WERI-Rb-1 (cell line): ENCODE data around the gene SEC22A.

Source experiments
- DNase-seq: peaks from one replicate; pipeline ENCODE4 v3.0.0-alpha.2; 2020
- H3K27ac ChIP-seq: fragments of 250-450 bp; sonication (Bioruptor Pico); 2 replicates; pipeline ENCODE4 v1.5.1; 2020; ENCODE audit warnings: mild to moderate bottlenecking, moderate library complexity
- H3K27me3 ChIP-seq: fragments of 250-450 bp; sonication (Bioruptor Pico); 2 replicates; pipeline ENCODE4 v1.5.1; 2021; ENCODE audit warnings: mild to moderate bottlenecking, low read depth, moderate library complexity; ENCODE audit not compliant: insufficient read depth, severe bottlenecking
- H3K36me3 ChIP-seq: fragments of 250-450 bp; sonication (Bioruptor Pico); 2 replicates; pipeline ENCODE4 v1.5.1; 2020; ENCODE audit warnings: mild to moderate bottlenecking, moderate library complexity
- H3K4me3 ChIP-seq: 2 replicates; pipeline ENCODE4 v1.5.1; 2011; ENCODE audit warnings: low read depth, mild to moderate bottlenecking, control low read depth, low read length
- H3K9me3 ChIP-seq: fragments of 250-450 bp; sonication (Bioruptor Pico); 2 replicates; pipeline ENCODE4 v1.5.1; 2021; ENCODE audit warnings: mild to moderate bottlenecking, moderate library complexity; ENCODE audit not compliant: severe bottlenecking
- TF ChIP-seq, protein P1 (sequence below): IDR thresholded peaks from 2 replicates; pipeline ENCODE4 v1.5.1; 2011; ENCODE audit warnings: low read depth, mild to moderate bottlenecking, control low read depth, inconsistent platforms, low read length

SEC22A gene

DNA sequence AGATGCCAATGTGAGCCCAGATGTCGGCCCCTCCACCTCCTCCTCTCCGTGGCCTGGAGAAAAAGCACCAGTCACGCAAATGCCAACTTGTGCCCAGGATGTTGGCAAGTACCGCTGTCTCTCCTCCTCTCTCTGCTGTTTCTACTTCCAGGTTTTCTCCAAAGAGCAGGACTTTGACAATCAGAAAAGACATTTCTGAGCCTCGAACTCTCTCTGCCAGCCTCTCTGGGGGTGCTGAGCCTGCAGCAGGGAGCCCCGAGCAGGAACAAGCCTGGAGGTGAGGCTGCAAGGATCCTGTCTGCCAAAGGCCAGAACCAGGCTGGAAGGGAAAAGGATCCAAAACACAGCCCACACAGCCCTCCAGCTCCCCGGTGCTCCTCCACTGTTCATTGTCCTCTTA lies 89.7 kb downstream of the SEC22A start:
- no peak overlapping the region for H3K27ac ChIP-seq
- DNase-seq: no peak

DNA sequence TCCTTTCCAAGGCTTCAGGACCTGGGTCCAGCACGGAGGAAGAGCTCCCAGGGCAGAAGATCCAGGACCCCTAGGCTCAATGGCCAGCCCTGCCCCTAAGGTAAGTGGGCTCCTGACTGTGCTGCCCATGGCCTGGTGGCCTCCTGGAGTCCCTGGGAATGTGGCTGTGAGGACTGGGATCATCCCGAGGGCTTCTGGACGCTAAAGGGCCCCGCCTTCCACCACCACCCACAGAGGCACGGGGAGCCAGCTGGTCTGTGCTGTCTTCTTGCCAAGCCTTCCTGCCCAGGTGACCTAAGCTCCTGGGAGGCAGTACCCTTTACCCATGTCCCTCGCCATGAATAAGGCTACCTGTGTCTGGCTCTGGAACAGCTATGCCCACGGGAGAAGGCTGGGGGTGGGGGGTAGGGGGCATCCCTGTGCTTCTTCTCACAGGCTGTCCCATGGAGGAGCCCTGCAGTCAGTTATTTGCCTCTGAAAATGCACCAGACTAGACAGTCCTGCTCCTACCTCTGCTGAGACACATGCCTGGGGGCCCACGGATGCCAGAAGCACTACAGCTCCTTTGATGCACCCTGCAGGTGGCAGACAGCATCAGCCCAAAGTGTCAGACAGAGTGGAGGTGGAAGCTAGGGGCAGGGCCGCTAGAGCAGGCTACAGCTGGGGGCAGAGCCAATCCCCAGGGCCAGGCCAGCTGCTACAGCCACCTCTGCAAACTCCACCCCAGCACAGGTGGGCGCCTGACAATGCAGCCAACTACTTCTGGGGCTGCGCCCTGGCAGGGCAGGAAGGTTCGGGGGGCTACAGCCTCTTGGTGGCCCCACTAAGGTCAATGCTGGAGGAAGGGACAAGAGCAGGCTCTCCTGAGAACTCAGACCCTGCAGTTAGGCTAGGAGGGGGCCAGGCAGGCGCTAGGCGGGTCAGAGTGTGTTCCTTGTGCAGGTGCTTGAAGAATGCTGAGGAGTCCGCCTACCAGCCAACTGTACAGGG lies 90.9 kb downstream of the SEC22A start:
- no peak overlapping the region for H3K4me3 ChIP-seq
- TF ChIP-seq, protein P1, sequence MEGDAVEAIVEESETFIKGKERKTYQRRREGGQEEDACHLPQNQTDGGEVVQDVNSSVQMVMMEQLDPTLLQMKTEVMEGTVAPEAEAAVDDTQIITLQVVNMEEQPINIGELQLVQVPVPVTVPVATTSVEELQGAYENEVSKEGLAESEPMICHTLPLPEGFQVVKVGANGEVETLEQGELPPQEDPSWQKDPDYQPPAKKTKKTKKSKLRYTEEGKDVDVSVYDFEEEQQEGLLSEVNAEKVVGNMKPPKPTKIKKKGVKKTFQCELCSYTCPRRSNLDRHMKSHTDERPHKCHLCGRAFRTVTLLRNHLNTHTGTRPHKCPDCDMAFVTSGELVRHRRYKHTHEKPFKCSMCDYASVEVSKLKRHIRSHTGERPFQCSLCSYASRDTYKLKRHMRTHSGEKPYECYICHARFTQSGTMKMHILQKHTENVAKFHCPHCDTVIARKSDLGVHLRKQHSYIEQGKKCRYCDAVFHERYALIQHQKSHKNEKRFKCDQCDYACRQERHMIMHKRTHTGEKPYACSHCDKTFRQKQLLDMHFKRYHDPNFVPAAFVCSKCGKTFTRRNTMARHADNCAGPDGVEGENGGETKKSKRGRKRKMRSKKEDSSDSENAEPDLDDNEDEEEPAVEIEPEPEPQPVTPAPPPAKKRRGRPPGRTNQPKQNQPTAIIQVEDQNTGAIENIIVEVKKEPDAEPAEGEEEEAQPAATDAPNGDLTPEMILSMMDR: no peak
- no peaks in the 10 kb centered on the region for H3K27me3 ChIP-seq
- H3K27ac ChIP-seq: no peak overlapping the region
- H3K36me3 ChIP-seq: no peaks in the 10 kb centered on the region
- DNase-seq: no peak
- no peaks in the 10 kb centered on the region for H3K9me3 ChIP-seq

More for the DNA sequence above, 89.7 kb downstream of the SEC22A start:
- no peaks in the 10 kb centered on the region for H3K36me3 ChIP-seq
- no peaks in the 10 kb centered on the region for H3K9me3 ChIP-seq
- no peaks in the 10 kb centered on the region for H3K27me3 ChIP-seq
- TF ChIP-seq, protein P1: no peak
- no peak overlapping the region for H3K4me3 ChIP-seq

DNA sequence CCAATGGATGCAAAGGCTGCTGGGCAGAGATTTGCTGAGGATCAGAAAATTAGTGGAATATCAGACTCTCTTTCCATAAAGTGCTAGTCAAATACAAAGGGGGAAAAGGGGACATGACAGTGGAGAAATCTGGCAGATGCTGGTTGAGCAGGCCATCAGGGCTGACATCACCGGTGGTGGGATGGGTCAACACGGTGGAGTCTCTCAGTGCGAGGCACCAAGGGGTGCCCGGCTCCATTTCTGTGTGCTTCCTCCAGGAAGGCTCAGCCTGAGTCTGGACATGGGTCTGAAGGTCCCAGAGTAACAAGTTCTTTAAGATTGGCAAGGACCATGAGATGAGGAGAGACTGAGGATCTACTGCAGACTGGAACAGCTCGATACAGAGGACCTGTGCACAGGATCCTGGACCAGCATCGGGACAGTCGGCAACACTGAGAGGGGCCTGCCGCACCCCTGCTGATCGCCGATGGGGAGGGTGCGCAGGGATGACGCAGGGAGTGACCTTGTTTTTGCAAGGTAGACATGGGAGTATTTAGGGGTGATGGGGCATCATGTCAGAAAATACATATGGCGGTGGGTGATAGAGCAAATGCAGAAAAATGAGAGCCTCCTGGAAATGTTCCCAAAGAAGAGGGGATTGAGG lies 92.7 kb downstream of the SEC22A start:
- H3K4me3 ChIP-seq: no peak overlapping the region
- no peaks in the 10 kb centered on the region for H3K9me3 ChIP-seq
- no peak for DNase-seq
- no peak overlapping the region for H3K27ac ChIP-seq
- TF ChIP-seq, protein P1: no peak
- no peaks in the 10 kb centered on the region for H3K36me3 ChIP-seq
- H3K27me3 ChIP-seq: no peaks in the 10 kb centered on the region

DNA sequence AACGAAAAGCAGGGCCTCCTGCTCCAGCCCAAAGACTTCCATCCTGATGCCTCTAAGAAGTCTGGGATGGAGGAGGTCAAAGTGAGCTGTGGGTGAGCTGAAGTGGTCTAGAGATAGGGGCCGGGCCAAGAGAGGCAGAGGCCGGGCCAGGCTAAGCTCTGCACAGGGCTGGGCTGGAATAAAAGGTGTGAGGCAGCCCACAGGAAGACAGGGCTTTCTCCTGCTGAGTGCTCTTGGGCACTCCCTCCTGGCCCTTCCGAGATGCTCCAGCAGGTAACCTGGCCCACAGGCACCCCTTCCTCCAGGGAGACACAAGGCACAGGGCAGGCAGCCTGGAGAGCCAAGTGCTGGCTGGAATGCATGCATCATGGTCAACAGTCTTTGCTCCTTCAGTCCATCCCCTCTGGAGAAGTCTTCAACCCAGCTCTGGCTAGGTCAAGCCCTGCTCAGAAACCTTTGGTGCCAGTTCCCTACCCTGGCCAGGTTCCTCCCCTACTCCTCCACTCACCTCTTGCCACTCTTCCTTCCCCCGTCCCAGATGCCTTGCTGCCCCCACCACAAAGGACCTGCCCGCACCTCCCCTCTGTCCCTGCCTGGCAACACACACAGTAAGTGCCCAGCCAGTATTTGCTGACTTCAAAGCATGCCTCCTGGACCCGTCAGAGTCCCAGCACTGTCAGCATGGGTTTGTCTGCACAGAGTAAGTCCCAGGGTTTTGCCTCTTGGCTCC lies 93.6 kb downstream of the SEC22A start:
- TF ChIP-seq, protein P1: no peak
- Histone ChIP-seq H3K9me3 (no peaks in the 10 kb centered on the region), H3K27ac (no peak overlapping the region), H3K27me3 (no peaks in the 10 kb centered on the region), H3K36me3 (no peaks in the 10 kb centered on the region), H3K4me3 (no peak overlapping the region)
- DNase-seq: no peak

DNA sequence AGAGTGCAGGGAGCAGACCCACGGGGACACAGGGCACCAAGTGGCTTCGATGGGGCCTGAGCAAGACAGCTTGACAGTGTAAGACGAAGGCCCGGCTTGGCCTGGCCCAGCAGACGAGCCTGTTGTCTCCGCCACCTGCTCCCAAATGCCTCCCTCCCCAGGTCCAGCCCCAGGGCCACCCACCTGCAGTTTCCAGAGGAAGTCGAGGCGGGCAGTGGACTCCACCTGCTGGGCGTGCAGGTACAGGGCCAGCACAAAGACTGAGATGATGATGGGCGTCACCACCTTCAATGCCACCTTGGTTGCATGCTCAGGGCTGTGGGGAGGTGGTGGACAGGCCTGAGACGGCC lies 94.1 kb downstream of the SEC22A start:
- DNase-seq: no peak
- Histone ChIP-seq H3K4me3 (no peak overlapping the region), H3K9me3 (no peaks in the 10 kb centered on the region), H3K27me3 (no peaks in the 10 kb centered on the region), H3K27ac (no peak overlapping the region), H3K36me3 (no peaks in the 10 kb centered on the region)
- TF ChIP-seq, protein P1: no peak; the same call in 1 of the 2 replicates
